T-helper 17 cell (primary cell): ENCODE results near the gene CSNK1D. TPM values are rescaled to one million over a fixed set of nuclear protein-coding genes. Genes with fewer than 3 reads are reported as not detected.
"Not testable (repeated sequence)": the region's sequence is repeated elsewhere in the genome, so short reads cannot be mapped to it uniquely, and the experiment has no call there.

ENCODE experiments used
- ATAC-seq: fragments of 150-1000 bp; cut with Tn5 transposase; 2 replicates; pipeline ENCODE4 v1.10.0; 2021; ENCODE audit warnings: mild to moderate bottlenecking, moderate library complexity
- DNase-seq, 3 donors: peaks; one replicate each; pipeline versions ENCODE4 v3.0.0 to v3.0.0-alpha.2; 2020 to 2021
- H3K9me3 ChIP-seq: one replicate; pipeline ENCODE4 v1.7.0; 2013; ENCODE audit warnings: low read length, mild to moderate bottlenecking; ENCODE audit not compliant: control insufficient read depth, poor library complexity, severe bottlenecking
- H3K27ac Mint-ChIP-seq: one replicate; pipeline ENCODE4 v1.8.0; 2022; ENCODE audit warnings: mild to moderate bottlenecking, moderate library complexity, mixed read lengths
- H3K27me3 Mint-ChIP-seq: one replicate; pipeline ENCODE4 v1.8.0; 2022; ENCODE audit warnings: mixed read lengths
- H3K36me3 Mint-ChIP-seq: one replicate; pipeline ENCODE4 v1.8.0; 2022; ENCODE audit warnings: low read depth, mixed read lengths
- H3K4me1 Mint-ChIP-seq: one replicate; pipeline ENCODE4 v1.8.0; 2022; ENCODE audit warnings: mild to moderate bottlenecking, mixed read lengths
- H3K4me3 Mint-ChIP-seq: one replicate; pipeline ENCODE4 v1.8.0; 2022; ENCODE audit warnings: mild to moderate bottlenecking, moderate library complexity, mixed read lengths
- total RNA-seq, 4 donors: library from RNA in 2 of 4; stranded (reverse) in 2 of 4; gene quantifications; one replicate each; pipeline ENCODE4 v1.2.3 and lab custom pipeline; 2022 to 2026

Gene CSNK1D
- total RNA-seq, 2 donors from 2014 or later = 218 to 273 TPM

GRCh38 chr17:82212331-82213250 is 60.9 kb downstream of the CSNK1D start, which contains the start of gene CCDC57:
Gene CCDC57, minus strand, starts transcription at chr17:82212842. Its CDS starts 10,898 bp downstream, at chr17:82201944.
- H3K4me1 Mint-ChIP-seq = peaks cover 18% of the 10 kb centered on the region
- ATAC-seq (peak; percentile 42), DNase-seq (peak in 1 of 3 donors; percentile 36)
- peak within 1 kb of the TSS; percentile 83 for H3K27ac Mint-ChIP-seq
- peak within 1 kb of the TSS; percentile 89 for H3K4me3 Mint-ChIP-seq
- peaks cover 1% of the 10 kb centered on the region for H3K36me3 Mint-ChIP-seq
- no peaks in the 10 kb centered on the region for H3K27me3 Mint-ChIP-seq
- no peaks in the 10 kb centered on the region for H3K9me3 ChIP-seq

- H3K27ac Mint-ChIP-seq, H3K4me3 Mint-ChIP-seq, DNase-seq, ATAC-seq, H3K9me3 ChIP-seq, H3K27me3 Mint-ChIP-seq, H3K36me3 Mint-ChIP-seq: not testable (repeated sequence)
- H3K4me1 Mint-ChIP-seq = peaks cover 16% of the 10 kb centered on the region
These were observed 62.8 kb downstream of the CSNK1D start for GRCh38 chr17:82210655-82211054.

- H3K4me3 Mint-ChIP-seq = no peak overlapping the region
- no peaks in the 10 kb centered on the region for H3K27me3 Mint-ChIP-seq
- H3K4me1 Mint-ChIP-seq = peaks cover 20% of the 10 kb centered on the region
- DNase-seq = peak; percentile 58 to 62 (median 61)
- H3K9me3 ChIP-seq = no peaks in the 10 kb centered on the region
- ATAC-seq = peak; percentile 88
- peak overlapping the region; percentile 95 for H3K27ac Mint-ChIP-seq
- H3K36me3 Mint-ChIP-seq = peaks cover 3% of the 10 kb centered on the region
These were observed 67.6 kb downstream of the CSNK1D start for GRCh38 chr17:82205720-82206508.

GRCh38 chr17:82204831-82205719 is 68.4 kb downstream of the CSNK1D start:
- no peak overlapping the region for H3K4me3 Mint-ChIP-seq

GRCh38 chr17:82203920-82204319 is 69.6 kb downstream of the CSNK1D start:
- no peaks in the 10 kb centered on the region for H3K9me3 ChIP-seq
- no peak overlapping the region for H3K4me3 Mint-ChIP-seq
- peaks cover 3% of the 10 kb centered on the region for H3K36me3 Mint-ChIP-seq
- no peaks in the 10 kb centered on the region for H3K27me3 Mint-ChIP-seq
- peaks cover 26% of the 10 kb centered on the region for H3K4me1 Mint-ChIP-seq
- no peak overlapping the region for H3K27ac Mint-ChIP-seq
- ATAC-seq (no peak), DNase-seq (no peak)

More at GRCh38 chr17:82204831-82205719, 68.4 kb downstream of the CSNK1D start:
- peak overlapping the region; percentile 95 for H3K27ac Mint-ChIP-seq
- DNase-seq (no peak), ATAC-seq (no peak)
- H3K36me3 Mint-ChIP-seq = peaks cover 3% of the 10 kb centered on the region
- H3K9me3 ChIP-seq = no peaks in the 10 kb centered on the region
- no peaks in the 10 kb centered on the region for H3K27me3 Mint-ChIP-seq
- peaks cover 26% of the 10 kb centered on the region for H3K4me1 Mint-ChIP-seq

GRCh38 chr17:82202981-82203380 is 70.5 kb downstream of the CSNK1D start:
- H3K4me3 Mint-ChIP-seq = no peak overlapping the region
- ATAC-seq (no peak), DNase-seq (no peak)

GRCh38 chr17:82201498-82201910 is 72.0 kb downstream of the CSNK1D start:
- H3K4me1 Mint-ChIP-seq = peaks cover 33% of the 10 kb centered on the region
- no peaks in the 10 kb centered on the region for H3K27me3 Mint-ChIP-seq
- peak overlapping the region; percentile 92 for H3K27ac Mint-ChIP-seq
- DNase-seq (no peak), ATAC-seq (no peak)
- no peaks in the 10 kb centered on the region for H3K9me3 ChIP-seq
- H3K36me3 Mint-ChIP-seq = peaks cover under 1% of the 10 kb centered on the region
- H3K4me3 Mint-ChIP-seq = peak overlapping the region; percentile 84

More at GRCh38 chr17:82202981-82203380, 70.5 kb downstream of the CSNK1D start:
- Mint-ChIP-seq H3K36me3 (peaks cover 3% of the 10 kb centered on the region), H3K27ac (peak overlapping the region; percentile 24), H3K4me1 (peaks cover 31% of the 10 kb centered on the region), H3K27me3 (no peaks in the 10 kb centered on the region)
- H3K9me3 ChIP-seq = no peaks in the 10 kb centered on the region

- ATAC-seq (peak; percentile 95), DNase-seq (peak in 2 of 3 donors; percentile 44 to 67)
- peak overlapping the region; percentile 92 for H3K27ac Mint-ChIP-seq
- no peaks in the 10 kb centered on the region for H3K9me3 ChIP-seq
- peaks cover 2% of the 10 kb centered on the region for H3K36me3 Mint-ChIP-seq
- no peaks in the 10 kb centered on the region for H3K27me3 Mint-ChIP-seq
- peaks cover 31% of the 10 kb centered on the region for H3K4me1 Mint-ChIP-seq
- peak overlapping the region; percentile 84 for H3K4me3 Mint-ChIP-seq
These were observed 72.6 kb downstream of the CSNK1D start for GRCh38 chr17:82200743-82201497.

GRCh38 chr17:82200135-82200534 is 73.4 kb downstream of the CSNK1D start:
- peak overlapping the region; percentile 92 for H3K27ac Mint-ChIP-seq
- DNase-seq (no peak), ATAC-seq (no peak)
- no peaks in the 10 kb centered on the region for H3K9me3 ChIP-seq
- H3K4me3 Mint-ChIP-seq = peak overlapping the region; percentile 58
- peaks cover 2% of the 10 kb centered on the region for H3K36me3 Mint-ChIP-seq
- peaks cover 27% of the 10 kb centered on the region for H3K4me1 Mint-ChIP-seq
- no peaks in the 10 kb centered on the region for H3K27me3 Mint-ChIP-seq

- Mint-ChIP-seq H3K27ac (peak overlapping the region; percentile 92), H3K36me3 (peaks cover 2% of the 10 kb centered on the region), H3K27me3 (no peaks in the 10 kb centered on the region), H3K4me1 (peaks cover 27% of the 10 kb centered on the region), H3K4me3 (peak overlapping the region; percentile 31)
- H3K9me3 ChIP-seq = no peaks in the 10 kb centered on the region
- DNase-seq (no peak), ATAC-seq (no peak)
These were observed 74.0 kb downstream of the CSNK1D start for GRCh38 chr17:82199496-82199895.

GRCh38 chr17:82198092-82198491 is 75.4 kb downstream of the CSNK1D start:
- Mint-ChIP-seq H3K36me3 (peaks cover 10% of the 10 kb centered on the region), H3K27me3 (no peaks in the 10 kb centered on the region), H3K27ac (peak overlapping the region; percentile 92), H3K4me3 (peak overlapping the region; percentile 53), H3K4me1 (peaks cover 30% of the 10 kb centered on the region)
- ATAC-seq (no peak), DNase-seq (no peak)
- no peaks in the 10 kb centered on the region for H3K9me3 ChIP-seq
